Upper lobe of left lung (tissue), 6 donors: Measurements from ENCODE around the gene SFXN4. TPM values are rescaled to one million over a fixed set of nuclear protein-coding genes. Genes with fewer than 3 reads are reported as not detected.
"Not testable (repeated sequence)": the region's sequence is repeated elsewhere in the genome, so short reads cannot be mapped to it uniquely, and the experiment has no call there.

Experiments
- ATAC-seq, 2 donors: fragments of 200-7000 bp; cut with Tn5 transposase; one replicate each; pipeline ENCODE4 v1.9.1; 2022; ENCODE audit warnings: mild to moderate bottlenecking in 2 of 2, moderate library complexity in 2 of 2; ENCODE audit not compliant: low FRiP score in 2 of 2
- DNase-seq, 2 donors: peaks; one replicate each; pipeline ENCODE4 v3.0.0-alpha.2; 2019 to 2020
- H3K27ac ChIP-seq, 4 donors: fragments of 200-600 bp; sonication (generic); one replicate each; pipeline ENCODE4 v1.5.1; 2016 to 2019
- H3K27me3 ChIP-seq, 4 donors: fragments of 200-600 bp; sonication (generic); one replicate each; pipeline ENCODE4 v1.5.1; 2017 to 2019
- H3K36me3 ChIP-seq, 4 donors: fragments of 200-600 bp; sonication (generic); one replicate each; pipeline ENCODE4 v1.5.1; 2016 to 2019
- H3K4me1 ChIP-seq, 4 donors: fragments of 200-600 bp; sonication (generic); one replicate each; pipeline ENCODE4 v1.5.1; 2018 to 2019
- H3K4me3 ChIP-seq, 4 donors: fragments of 200-600 bp; sonication (generic); one replicate each; pipeline ENCODE4 v1.5.1; 2017 to 2019; ENCODE audit warnings: mild to moderate bottlenecking in 2 of 4, moderate library complexity in 1 of 4
- H3K9me3 ChIP-seq, 4 donors: fragments of 200-600 bp; sonication (generic); one replicate each; pipeline ENCODE4 v1.5.1; 2018 to 2019
- CTCF ChIP-seq, 6 experiments: fragments of 450-650 bp in 4 of 6; fragments of 200-600 bp in 2 of 6; sonication (generic) in 2 of 6; IDR thresholded peaks; one replicate each; pipeline ENCODE4 v1.5.1; 2016 to 2019; ENCODE audit warnings: antibody characterized with exemption in 6 of 6
- EP300 ChIP-seq, 4 donors: sonication (generic); formaldehyde crosslinking; IDR thresholded peaks; one replicate each; pipeline ENCODE4 v1.5.1; 2017; ENCODE audit warnings: antibody characterized with exemption in 4 of 4, control low read depth in 2 of 4
- POLR2A ChIP-seq, 4 donors: fragments of 450-650 bp; IDR thresholded peaks; one replicate each; pipeline ENCODE4 v1.5.1; 2016 to 2017; ENCODE audit warnings: antibody characterized with exemption in 4 of 4, mild to moderate bottlenecking in 2 of 4
- POLR2AphosphoS5 ChIP-seq, 2 donors: sonication (generic); formaldehyde crosslinking; IDR thresholded peaks; one replicate each; pipeline ENCODE4 v1.5.1; 2017; ENCODE audit warnings: antibody characterized with exemption in 2 of 2
- WGBS, 2 donors: methylation state at CpG; one replicate each; pipeline ENCODE4 v1.1.5; 2017 to 2018; 5-methylcytosine and 5-hydroxymethylcytosine counted together
- total RNA-seq, 6 donors: library from RNA; depleted of rRNA in 4 of 6; stranded (reverse); fragments of >200 nt in 4 of 6; gene quantifications; one replicate each; pipeline versions ENCODE4 v1.1.0 to v1.2.1, GENCODE V29; 2016 to 2021
- donor health status: DM: no; HTN: no; CAD: no; lungs with moderate emphysema.
- donor health status: DM: no; HTN: yes; CAD: no; lungs with severe emphysema.

The SFXN4 gene
- total RNA-seq, 6 donors from 2014 or later: 4.4 to 47.1 (median 19.0) TPM

GRCh38 chr10:119159332-119159731, 6.2 kb downstream of the SFXN4 start:
- TF ChIP-seq POLR2AphosphoS5 (IDR thresholded peaks at IDR 0.05): no peak
- TF ChIP-seq POLR2A (IDR thresholded peaks at IDR 0.05): no peak
- TF ChIP-seq CTCF (IDR thresholded peaks at IDR 0.05): no peak
- TF ChIP-seq EP300 (IDR thresholded peaks at IDR 0.05): no peak
- H3K36me3 ChIP-seq: peaks cover 14 to 44% (median 38%) of the 10 kb centered on the region in 4 donors
- H3K9me3 ChIP-seq: no peaks in the 10 kb centered on the region
- ATAC-seq (peak in 1 of 2 donors; percentile 32), DNase-seq (no peak)
- H3K27me3 ChIP-seq: no peaks in the 10 kb centered on the region
- H3K4me3 ChIP-seq: no peak overlapping the region
- H3K4me1 ChIP-seq: peaks cover 0 to 2% (median under 1%) of the 10 kb centered on the region in 4 donors
- no peak overlapping the region for H3K27ac ChIP-seq
- WGBS, 2 donors: 61 to 95% methylated on average over 7 to 8 of the region's 8 CpGs

- WGBS, 2 donors: 94 to 96% methylated on average over 11 to 12 of the region's 12 CpGs
Observed at GRCh38 chr10:119153661-119154060, 11.9 kb downstream of the SFXN4 start.

DNA sequence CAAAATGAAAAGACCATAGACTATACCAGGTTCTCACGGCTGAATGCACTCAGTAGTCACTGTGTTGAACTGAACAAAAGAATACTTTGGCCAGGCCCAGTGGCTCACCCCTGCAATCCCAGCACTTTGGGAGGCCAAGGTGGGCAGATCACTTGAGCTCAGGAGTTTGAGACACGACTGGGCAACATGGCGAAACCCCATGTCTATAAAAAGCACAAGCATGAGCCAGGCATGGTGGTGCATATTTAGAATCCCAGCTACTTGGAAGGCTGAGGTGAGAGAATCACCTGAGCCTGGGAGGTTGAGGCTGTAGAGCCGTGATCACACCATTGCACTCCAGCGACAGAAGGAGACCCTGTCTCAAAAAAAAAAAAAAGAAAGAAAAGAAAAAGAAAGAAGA, 12.5 kb downstream of the SFXN4 start:
- Histone ChIP-seq H3K27ac (no peak overlapping the region), H3K9me3 (no peaks in the 10 kb centered on the region), H3K27me3 (no peaks in the 10 kb centered on the region), H3K4me3 (no peak overlapping the region), H3K36me3 (peaks cover 21 to 77% (median 53%) of the 10 kb centered on the region in 4 donors), H3K4me1 (no peaks in the 10 kb centered on the region)
- no peak for DNase-seq
- TF ChIP-seq POLR2AphosphoS5 (IDR thresholded peaks at IDR 0.05) (no peak), POLR2A (IDR thresholded peaks at IDR 0.05) (no peak), EP300 (IDR thresholded peaks at IDR 0.05) (no peak), CTCF (IDR thresholded peaks at IDR 0.05) (no peak)
- no peak for ATAC-seq
- 93 to 98% methylated on average over 5 of the region's 5 CpGs for WGBS, 2 donors

More at GRCh38 chr10:119153661-119154060, 11.9 kb downstream of the SFXN4 start:
- no peaks in the 10 kb centered on the region for H3K4me1 ChIP-seq
- no peaks in the 10 kb centered on the region for H3K9me3 ChIP-seq
- no peak overlapping the region for H3K27ac ChIP-seq
- H3K36me3 ChIP-seq: peaks cover 18 to 74% (median 53%) of the 10 kb centered on the region in 4 donors
- H3K4me3 ChIP-seq: no peak overlapping the region
- TF ChIP-seq EP300 (IDR thresholded peaks at IDR 0.05) (no peak), POLR2A (IDR thresholded peaks at IDR 0.05) (no peak), POLR2AphosphoS5 (IDR thresholded peaks at IDR 0.05) (no peak), CTCF (IDR thresholded peaks at IDR 0.05) (no peak)
- ATAC-seq (no peak), DNase-seq (no peak)
- H3K27me3 ChIP-seq: no peaks in the 10 kb centered on the region

- H3K4me3 ChIP-seq, H3K9me3 ChIP-seq, DNase-seq, ATAC-seq, H3K27me3 ChIP-seq, H3K4me1 ChIP-seq, H3K27ac ChIP-seq: not testable (repeated sequence)
- H3K36me3 ChIP-seq: peaks cover 21 to 83% (median 56%) of the 10 kb centered on the region in 4 donors
- 96 to 100% methylated on average over 6 of the region's 6 CpGs for WGBS, 2 donors
Observed at GRCh38 chr10:119151601-119152000, 13.9 kb downstream of the SFXN4 start.

GRCh38 chr10:119149729-119150128, 15.8 kb downstream of the SFXN4 start:
- peaks cover 7 to 76% (median 44%) of the 10 kb centered on the region in 4 donors for H3K36me3 ChIP-seq
- TF ChIP-seq POLR2AphosphoS5 (IDR thresholded peaks at IDR 0.05) (no peak), POLR2A (IDR thresholded peaks at IDR 0.05) (no peak)
- H3K27me3 ChIP-seq: no peaks in the 10 kb centered on the region
- H3K27ac ChIP-seq: no peak overlapping the region
- 87% methylated on average over 13 of the region's 13 CpGs for WGBS, 2 donors
- DNase-seq (no peak), ATAC-seq (no peak)
- no peaks in the 10 kb centered on the region for H3K4me1 ChIP-seq
- no peaks in the 10 kb centered on the region for H3K9me3 ChIP-seq
- H3K4me3 ChIP-seq: no peak overlapping the region

DNA sequence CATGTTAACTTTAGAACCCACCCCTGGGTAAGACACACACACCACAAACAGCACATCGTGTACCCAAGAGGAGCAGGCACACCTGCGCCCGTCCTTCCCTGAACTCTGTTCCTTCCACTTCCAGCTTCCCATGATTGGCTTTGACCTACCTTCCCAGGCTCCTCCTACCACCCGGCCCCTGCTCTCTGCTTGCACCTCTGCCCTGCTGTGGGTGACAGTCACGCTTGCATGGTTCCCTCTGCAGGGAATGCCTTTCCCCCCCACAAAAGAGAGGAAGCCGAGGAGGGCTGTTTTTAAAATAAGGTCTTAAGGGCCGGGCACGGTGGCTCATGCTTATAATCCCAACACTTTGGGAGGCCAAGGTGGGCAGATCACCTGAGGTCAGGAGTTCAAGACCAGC, 16.4 kb downstream of the SFXN4 start:
- H3K36me3 ChIP-seq: peaks cover 7 to 71% (median 38%) of the 10 kb centered on the region in 4 donors
- no peaks in the 10 kb centered on the region for H3K27me3 ChIP-seq
- H3K4me3 ChIP-seq: no peak overlapping the region
- no peak overlapping the region for H3K27ac ChIP-seq
- no peak for DNase-seq
- TF ChIP-seq POLR2A (IDR thresholded peaks at IDR 0.05) (no peak), EP300 (IDR thresholded peaks at IDR 0.05) (no peak), CTCF (IDR thresholded peaks at IDR 0.05) (no peak), POLR2AphosphoS5 (IDR thresholded peaks at IDR 0.05) (no peak)
- WGBS, 2 donors: 96% methylated on average over 8 of the region's 8 CpGs
- H3K4me1 ChIP-seq: no peaks in the 10 kb centered on the region
- no peak for ATAC-seq
- no peaks in the 10 kb centered on the region for H3K9me3 ChIP-seq
